HepG2 (cell line): ENCODE measurements around the gene ACE. TPM values are rescaled to one million over a fixed set of nuclear protein-coding genes. Genes with fewer than 3 reads are reported as not detected.

Experiments
- GPN1 ChIP-seq: sonication (generic); formaldehyde crosslinking; IDR thresholded peaks from 2 replicates; pipeline ENCODE4 v1.5.1; 2020; ENCODE audit warnings: missing genetic modification reagents, borderline replicate concordance
- RBFOX2 ChIP-seq: fragments of 200-400 bp; formaldehyde crosslinking; IDR thresholded peaks from 2 replicates; pipeline ENCODE4 v1.6.1; 2017; ENCODE audit warnings: low read depth, mild to moderate bottlenecking, low read length
- ZNF335 ChIP-seq: sonication (generic); formaldehyde crosslinking; IDR thresholded peaks from 2 replicates; pipeline ENCODE4 v1.4.0; 2020; ENCODE audit warnings: missing genetic modification reagents
- ZNF570 ChIP-seq: sonication (generic); formaldehyde crosslinking; IDR thresholded peaks from 2 replicates; pipeline ENCODE4 v1.4.0; 2020; ENCODE audit warnings: mild to moderate bottlenecking, missing genetic modification reagents, borderline replicate concordance
- ZNF720 ChIP-seq: sonication (generic); formaldehyde crosslinking; IDR thresholded peaks from 2 replicates; pipeline ENCODE4 v1.4.0; 2020; ENCODE audit warnings: missing genetic modification reagents
- polyA plus RNA-seq, 8 experiments: library from polyadenylated mRNA; depleted of rRNA in 3 of 8; stranded (reverse) in 7 of 8; unstranded in 1 of 8; fragments of >200 nt; fragmentation: Illumina TruSeq in 4 of 8; extraction: Trizol in 4 of 8; gene quantifications; 2 replicates each; pipeline versions ENCODE4 v1.2.1 to v1.2.3, GENCODE V29; 2011 to 2016; ENCODE audit warnings: low read depth in 4 of 8, missing spikeins in 1 of 8, mixed read lengths in 1 of 8; ENCODE audit not compliant: insufficient read depth in 1 of 8
- total RNA-seq, 5 experiments: library from RNA; depleted of rRNA; stranded (reverse); fragments of >200 nt; fragmentation: Illumina TruSeq; extraction: Trizol; gene quantifications; 2 replicates each; pipeline ENCODE4 v1.2.3, GENCODE V29; 2016; ENCODE audit warnings: low read depth in 1 of 5
- TF ChIP-seq, protein P1 (sequence below): sonication (generic); formaldehyde crosslinking; IDR thresholded peaks from 2 replicates; pipeline ENCODE4 v1.4.0; 2020; ENCODE audit warnings: mild to moderate bottlenecking, missing genetic modification reagents
- TF ChIP-seq, protein P2 (sequence below): sonication (generic); formaldehyde crosslinking; IDR thresholded peaks from 2 replicates; pipeline ENCODE4 v1.4.0; 2020; ENCODE audit warnings: missing genetic modification reagents
- TF ChIP-seq, protein P3 (sequence below): IDR thresholded peaks from 2 replicates; pipeline ENCODE4 v1.6.1; 2016; ENCODE audit warnings: low read depth, control low read depth
- TF ChIP-seq, protein P4 (sequence below): sonication (generic); formaldehyde crosslinking; conservative IDR thresholded peaks from 2 replicates; pipeline ENCODE4 v1.4.0; 2020; ENCODE audit warnings: mild to moderate bottlenecking, missing genetic modification reagents, moderate library complexity

ACE gene
- total and polyA plus RNA-seq, 2 of the 13 experiments (the other 11 are each of a cell fraction or from before 2014, with no cell fraction given) = 0.08 to 0.13 TPM

DNA sequence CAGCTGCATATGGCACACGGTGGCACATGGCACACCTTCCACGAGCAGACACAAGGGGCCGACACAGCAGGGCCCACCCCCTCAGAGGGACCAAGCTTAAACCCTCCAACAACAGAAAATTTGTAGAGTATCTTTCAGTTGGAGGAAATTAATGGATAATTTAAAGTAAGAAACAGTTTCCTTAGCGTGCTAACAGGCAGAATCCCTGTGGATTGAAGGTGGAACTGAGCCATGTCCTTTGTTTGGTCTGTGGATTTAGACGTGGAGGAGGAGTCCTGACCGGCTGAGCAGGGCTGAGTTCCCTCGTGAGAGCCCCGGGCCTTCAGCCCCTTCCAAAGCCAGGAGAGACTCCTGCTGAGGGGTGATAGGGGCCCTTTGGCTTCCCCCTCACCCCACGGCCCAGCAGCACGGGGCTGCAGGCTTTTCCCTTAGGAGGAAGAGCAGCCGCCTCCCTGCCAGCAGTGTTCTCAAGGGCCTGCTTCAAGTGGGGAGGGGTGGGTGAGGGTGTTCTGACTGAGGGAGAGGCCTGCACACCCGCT lies 29.3 kb upstream of the ACE start (continued):
- TF ChIP-seq RBFOX2 = no peak
- TF ChIP-seq, protein P1, sequence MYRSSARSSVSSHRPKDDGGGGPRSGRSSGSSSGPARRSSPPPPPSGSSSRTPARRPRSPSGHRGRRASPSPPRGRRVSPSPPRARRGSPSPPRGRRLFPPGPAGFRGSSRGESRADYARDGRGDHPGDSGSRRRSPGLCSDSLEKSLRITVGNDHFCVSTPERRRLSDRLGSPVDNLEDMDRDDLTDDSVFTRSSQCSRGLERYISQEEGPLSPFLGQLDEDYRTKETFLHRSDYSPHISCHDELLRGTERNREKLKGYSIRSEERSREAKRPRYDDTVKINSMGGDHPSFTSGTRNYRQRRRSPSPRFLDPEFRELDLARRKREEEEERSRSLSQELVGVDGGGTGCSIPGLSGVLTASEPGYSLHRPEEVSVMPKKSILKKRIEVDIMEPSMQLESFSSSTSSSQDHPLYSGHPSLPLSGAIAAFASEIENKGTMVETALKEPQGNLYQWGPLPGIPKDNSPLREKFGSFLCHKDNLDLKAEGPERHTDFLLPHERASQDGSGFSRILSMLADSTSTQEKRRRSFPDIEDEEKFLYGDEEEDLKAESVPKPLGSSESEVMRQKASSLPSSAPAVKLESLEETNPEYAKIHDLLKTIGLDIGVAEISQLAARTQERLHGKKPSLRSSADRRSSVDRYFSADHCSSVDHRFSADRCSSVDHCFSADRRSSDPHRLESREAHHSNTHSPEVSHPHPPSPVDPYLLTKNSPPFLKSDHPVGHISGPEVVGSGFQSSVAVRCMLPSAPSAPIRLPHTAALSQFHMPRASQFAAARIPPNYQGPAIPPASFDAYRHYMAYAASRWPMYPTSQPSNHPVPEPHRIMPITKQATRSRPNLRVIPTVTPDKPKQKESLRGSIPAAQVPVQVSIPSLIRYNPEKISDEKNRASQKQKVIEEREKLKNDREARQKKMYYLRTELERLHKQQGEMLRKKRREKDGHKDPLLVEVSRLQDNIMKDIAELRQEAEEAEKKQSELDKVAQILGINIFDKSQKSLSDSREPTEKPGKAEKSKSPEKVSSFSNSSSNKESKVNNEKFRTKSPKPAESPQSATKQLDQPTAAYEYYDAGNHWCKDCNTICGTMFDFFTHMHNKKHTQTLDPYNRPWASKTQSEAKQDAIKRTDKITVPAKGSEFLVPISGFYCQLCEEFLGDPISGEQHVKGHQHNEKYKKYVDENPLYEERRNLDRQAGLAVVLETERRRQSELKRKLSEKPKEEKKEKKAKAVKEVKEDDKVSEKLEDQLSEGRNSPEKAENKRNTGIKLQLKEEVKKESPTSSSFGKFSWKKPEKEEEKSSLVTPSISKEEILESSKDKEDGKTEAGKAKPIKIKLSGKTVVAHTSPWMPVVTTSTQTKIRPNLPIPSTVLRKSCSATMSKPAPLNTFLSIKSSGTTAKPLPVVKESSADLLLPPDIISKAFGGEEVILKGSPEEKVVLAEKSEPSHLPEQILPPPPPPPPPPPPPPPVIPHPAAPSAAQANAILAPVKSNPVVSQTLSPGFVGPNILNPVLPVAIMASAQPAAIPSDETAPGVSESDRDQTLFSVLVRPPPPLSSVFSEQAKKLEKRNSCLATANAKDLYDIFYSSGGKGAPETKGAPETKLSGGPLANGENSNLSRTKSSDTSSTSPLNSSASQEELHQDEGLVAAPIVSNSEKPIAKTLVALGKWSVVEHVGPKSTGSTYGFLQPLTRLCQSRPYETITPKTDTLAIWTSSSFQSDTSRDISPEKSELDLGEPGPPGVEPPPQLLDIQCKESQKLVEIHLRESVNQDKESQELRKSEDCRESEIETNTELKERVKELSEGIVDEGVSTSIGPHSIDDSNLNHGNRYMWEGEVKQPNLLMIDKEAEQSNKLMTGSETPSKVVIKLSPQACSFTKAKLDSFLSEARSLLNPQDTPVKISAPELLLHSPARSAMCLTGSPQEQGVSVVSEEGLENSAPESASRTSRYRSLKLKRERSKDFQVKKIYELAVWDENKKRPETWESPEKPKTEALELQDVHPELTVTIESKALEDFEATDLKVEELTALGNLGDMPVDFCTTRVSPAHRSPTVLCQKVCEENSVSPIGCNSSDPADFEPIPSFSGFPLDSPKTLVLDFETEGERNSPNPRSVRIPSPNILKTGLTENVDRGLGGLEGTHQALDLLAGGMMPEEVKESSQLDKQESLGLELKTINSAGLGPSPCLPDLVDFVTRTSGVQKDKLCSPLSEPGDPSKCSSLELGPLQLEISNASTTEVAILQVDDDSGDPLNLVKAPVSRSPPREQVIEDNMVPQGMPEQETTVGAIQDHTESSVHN = no peak
- no peak for TF ChIP-seq ZNF335 (CRISPR knock-in tag)
- TF ChIP-seq, protein P2, sequence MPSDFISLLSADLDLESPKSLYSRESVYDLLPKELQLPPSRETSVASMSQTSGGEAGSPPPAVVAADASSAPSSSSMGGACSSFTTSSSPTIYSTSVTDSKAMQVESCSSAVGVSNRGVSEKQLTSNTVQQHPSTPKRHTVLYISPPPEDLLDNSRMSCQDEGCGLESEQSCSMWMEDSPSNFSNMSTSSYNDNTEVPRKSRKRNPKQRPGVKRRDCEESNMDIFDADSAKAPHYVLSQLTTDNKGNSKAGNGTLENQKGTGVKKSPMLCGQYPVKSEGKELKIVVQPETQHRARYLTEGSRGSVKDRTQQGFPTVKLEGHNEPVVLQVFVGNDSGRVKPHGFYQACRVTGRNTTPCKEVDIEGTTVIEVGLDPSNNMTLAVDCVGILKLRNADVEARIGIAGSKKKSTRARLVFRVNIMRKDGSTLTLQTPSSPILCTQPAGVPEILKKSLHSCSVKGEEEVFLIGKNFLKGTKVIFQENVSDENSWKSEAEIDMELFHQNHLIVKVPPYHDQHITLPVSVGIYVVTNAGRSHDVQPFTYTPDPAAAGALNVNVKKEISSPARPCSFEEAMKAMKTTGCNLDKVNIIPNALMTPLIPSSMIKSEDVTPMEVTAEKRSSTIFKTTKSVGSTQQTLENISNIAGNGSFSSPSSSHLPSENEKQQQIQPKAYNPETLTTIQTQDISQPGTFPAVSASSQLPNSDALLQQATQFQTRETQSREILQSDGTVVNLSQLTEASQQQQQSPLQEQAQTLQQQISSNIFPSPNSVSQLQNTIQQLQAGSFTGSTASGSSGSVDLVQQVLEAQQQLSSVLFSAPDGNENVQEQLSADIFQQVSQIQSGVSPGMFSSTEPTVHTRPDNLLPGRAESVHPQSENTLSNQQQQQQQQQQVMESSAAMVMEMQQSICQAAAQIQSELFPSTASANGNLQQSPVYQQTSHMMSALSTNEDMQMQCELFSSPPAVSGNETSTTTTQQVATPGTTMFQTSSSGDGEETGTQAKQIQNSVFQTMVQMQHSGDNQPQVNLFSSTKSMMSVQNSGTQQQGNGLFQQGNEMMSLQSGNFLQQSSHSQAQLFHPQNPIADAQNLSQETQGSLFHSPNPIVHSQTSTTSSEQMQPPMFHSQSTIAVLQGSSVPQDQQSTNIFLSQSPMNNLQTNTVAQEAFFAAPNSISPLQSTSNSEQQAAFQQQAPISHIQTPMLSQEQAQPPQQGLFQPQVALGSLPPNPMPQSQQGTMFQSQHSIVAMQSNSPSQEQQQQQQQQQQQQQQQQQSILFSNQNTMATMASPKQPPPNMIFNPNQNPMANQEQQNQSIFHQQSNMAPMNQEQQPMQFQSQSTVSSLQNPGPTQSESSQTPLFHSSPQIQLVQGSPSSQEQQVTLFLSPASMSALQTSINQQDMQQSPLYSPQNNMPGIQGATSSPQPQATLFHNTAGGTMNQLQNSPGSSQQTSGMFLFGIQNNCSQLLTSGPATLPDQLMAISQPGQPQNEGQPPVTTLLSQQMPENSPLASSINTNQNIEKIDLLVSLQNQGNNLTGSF (CRISPR knock-in tag) = no peak
- no peak for TF ChIP-seq ZNF720 (CRISPR knock-in tag)
- TF ChIP-seq ZNF570 (CRISPR knock-in tag) = no peak
- no peak for TF ChIP-seq GPN1 (CRISPR knock-in tag)
- TF ChIP-seq, protein P3, sequence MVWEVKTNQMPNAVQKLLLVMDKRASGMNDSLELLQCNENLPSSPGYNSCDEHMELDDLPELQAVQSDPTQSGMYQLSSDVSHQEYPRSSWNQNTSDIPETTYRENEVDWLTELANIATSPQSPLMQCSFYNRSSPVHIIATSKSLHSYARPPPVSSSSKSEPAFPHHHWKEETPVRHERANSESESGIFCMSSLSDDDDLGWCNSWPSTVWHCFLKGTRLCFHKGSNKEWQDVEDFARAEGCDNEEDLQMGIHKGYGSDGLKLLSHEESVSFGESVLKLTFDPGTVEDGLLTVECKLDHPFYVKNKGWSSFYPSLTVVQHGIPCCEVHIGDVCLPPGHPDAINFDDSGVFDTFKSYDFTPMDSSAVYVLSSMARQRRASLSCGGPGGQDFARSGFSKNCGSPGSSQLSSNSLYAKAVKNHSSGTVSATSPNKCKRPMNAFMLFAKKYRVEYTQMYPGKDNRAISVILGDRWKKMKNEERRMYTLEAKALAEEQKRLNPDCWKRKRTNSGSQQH (CRISPR knock-in tag) = no peak
- TF ChIP-seq, protein P4, sequence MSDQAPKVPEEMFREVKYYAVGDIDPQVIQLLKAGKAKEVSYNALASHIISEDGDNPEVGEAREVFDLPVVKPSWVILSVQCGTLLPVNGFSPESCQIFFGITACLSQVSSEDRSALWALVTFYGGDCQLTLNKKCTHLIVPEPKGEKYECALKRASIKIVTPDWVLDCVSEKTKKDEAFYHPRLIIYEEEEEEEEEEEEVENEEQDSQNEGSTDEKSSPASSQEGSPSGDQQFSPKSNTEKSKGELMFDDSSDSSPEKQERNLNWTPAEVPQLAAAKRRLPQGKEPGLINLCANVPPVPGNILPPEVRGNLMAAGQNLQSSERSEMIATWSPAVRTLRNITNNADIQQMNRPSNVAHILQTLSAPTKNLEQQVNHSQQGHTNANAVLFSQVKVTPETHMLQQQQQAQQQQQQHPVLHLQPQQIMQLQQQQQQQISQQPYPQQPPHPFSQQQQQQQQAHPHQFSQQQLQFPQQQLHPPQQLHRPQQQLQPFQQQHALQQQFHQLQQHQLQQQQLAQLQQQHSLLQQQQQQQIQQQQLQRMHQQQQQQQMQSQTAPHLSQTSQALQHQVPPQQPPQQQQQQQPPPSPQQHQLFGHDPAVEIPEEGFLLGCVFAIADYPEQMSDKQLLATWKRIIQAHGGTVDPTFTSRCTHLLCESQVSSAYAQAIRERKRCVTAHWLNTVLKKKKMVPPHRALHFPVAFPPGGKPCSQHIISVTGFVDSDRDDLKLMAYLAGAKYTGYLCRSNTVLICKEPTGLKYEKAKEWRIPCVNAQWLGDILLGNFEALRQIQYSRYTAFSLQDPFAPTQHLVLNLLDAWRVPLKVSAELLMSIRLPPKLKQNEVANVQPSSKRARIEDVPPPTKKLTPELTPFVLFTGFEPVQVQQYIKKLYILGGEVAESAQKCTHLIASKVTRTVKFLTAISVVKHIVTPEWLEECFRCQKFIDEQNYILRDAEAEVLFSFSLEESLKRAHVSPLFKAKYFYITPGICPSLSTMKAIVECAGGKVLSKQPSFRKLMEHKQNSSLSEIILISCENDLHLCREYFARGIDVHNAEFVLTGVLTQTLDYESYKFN (CRISPR knock-in tag) = no peak
